GM21717 (cell line): ENCODE measurements around the gene SLC7A9.
"Not testable (repeated sequence)": the region's sequence is repeated elsewhere in the genome, so short reads cannot be mapped to it uniquely, and the experiment has no call there.

Source experiments
- ATAC-seq: cut with Tn5 transposase; IDR thresholded peaks from one replicate; pipeline ENCODE4 v1.9.1; 2021; ENCODE audit warnings: mild to moderate bottlenecking, moderate library complexity; ENCODE audit not compliant: unreplicated experiment

Gene SLC7A9

GRCh38 chr19:32886241-32886640 lies 16.7 kb upstream of the SLC7A9 start:
- ATAC-seq, result no peak

- ATAC-seq, result not testable (repeated sequence)
These were observed 15.7 kb upstream of the SLC7A9 start for GRCh38 chr19:32885255-32885654.

DNA sequence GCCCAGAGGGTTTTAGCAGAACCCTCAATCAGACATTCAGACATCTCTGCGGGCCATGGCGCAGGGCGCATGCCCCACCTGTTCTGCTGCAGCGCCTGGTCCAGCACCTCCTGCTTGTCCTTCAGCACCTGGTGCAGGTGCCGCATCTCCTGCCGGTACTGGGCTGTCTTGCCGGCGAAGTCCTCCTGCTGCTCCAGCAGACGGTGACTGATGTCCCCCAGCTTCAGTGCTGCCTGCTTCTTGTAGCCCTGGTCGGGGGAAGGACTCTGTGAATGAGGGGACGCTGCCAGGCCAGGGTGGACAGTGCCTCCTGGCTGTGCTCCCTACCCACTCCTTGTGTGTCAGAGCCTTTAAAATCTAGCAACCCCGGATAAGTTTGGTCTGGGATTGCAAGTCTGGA lies 12.2 kb upstream of the SLC7A9 start:
- ATAC-seq, result no peak

DNA sequence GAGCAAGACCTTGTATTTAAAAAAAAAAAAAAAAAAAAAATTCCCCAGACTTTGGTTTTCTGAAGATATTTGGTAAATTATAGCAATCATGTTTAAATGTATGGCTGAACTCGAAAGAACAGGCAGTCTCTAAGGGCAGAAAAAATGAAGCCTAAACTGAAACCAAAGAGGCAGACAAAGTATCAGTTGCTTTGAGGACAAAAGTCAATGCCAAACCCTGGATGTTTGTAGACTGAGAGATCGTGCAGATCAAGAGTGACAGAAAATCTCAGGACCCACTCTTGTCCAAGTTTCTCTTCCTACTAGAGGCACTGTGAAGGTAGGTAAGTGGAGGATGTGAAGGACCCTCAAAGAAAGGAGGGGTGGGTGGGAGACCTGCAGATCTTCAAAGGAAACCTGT lies 11.1 kb upstream of the SLC7A9 start:
- no peak for ATAC-seq

DNA sequence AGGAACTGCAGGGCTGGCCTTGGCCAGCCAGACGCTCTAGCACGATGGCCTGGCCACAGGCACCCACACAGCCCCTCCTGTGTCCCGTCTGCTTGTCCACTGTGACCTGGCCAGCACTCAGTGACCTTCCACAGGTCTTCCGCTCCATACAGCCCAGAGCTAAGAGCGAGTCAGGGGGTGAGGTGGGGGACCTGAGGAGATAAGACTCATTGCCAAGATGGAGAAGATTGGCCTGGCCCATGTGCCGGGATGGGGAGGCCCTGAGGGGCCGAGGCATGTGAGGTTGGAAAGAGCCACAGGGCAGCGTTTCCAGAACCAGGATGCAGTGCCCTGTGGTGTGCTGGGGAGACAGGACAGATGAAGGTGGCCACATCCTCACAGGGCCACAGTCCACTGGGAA lies 10.2 kb upstream of the SLC7A9 start:
- no peak for ATAC-seq

GRCh38 chr19:32878988-32879387 lies 9.4 kb upstream of the SLC7A9 start:
- ATAC-seq, result no peak

- ATAC-seq, result no peak
These were observed 8.6 kb upstream of the SLC7A9 start for GRCh38 chr19:32877977-32878745.

- ATAC-seq, result no peak
These were observed 7.9 kb upstream of the SLC7A9 start for GRCh38 chr19:32877323-32877912.

GRCh38 chr19:32876919-32877285 lies 7.3 kb upstream of the SLC7A9 start:
- ATAC-seq, result no peak

GRCh38 chr19:32876236-32876918 lies 6.8 kb upstream of the SLC7A9 start:
- no peak for ATAC-seq

- ATAC-seq, result no peak
These were observed 5.9 kb upstream of the SLC7A9 start for GRCh38 chr19:32875428-32875827.

DNA sequence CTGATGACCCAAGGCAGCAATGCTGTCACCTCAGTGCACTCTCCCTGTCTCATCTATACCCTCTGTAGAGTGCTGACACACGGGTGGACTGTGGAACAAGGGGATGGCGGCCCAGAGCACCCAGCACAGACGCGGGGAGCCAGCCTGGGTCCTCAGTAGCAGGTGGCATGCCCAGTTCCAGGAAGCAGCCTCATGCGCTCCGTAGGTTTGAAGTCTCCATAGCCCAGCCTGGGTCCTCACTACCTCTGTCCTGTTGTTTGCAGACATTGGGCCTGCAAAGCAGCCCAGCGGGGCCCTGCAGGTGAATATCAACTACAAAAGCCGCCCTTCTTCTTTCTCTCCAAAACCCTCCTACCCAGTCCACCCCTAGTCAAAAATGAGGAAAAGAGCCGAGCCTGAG lies 5.0 kb upstream of the SLC7A9 start:
- no peak for ATAC-seq

DNA sequence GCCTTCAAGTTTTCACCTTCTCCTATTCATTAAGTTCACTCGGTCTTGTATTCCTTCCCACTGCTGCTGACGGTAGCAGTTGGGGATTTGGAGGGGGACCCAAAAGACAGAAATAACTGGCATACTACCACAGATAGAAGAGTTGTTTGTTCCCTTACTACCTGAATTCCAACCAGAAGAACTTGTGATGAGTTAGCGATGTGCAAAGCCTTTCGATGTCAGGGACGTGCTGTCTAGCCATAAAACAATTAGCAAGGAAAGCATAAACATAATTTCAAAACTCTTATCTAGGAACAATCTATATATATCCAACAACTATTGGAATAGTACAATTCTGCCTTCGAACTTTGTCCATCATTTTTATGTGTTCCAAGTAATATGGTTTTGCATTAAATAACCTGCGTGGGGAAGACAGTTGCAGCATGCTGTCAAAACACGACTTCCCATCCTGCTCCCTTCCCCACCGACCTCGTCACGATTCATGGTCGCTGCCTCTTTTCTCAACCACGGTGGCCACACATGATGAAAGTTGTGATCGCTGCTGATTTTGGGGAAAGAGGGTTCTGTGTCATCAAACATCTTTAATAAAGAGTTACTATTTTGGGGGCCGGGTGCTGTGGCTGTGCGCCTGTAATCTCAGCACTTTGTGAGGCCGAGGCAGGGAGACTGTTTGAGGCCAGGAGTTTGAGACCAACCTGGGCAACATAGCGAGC lies 3.8 kb upstream of the SLC7A9 start:
- ATAC-seq, result no peak

DNA sequence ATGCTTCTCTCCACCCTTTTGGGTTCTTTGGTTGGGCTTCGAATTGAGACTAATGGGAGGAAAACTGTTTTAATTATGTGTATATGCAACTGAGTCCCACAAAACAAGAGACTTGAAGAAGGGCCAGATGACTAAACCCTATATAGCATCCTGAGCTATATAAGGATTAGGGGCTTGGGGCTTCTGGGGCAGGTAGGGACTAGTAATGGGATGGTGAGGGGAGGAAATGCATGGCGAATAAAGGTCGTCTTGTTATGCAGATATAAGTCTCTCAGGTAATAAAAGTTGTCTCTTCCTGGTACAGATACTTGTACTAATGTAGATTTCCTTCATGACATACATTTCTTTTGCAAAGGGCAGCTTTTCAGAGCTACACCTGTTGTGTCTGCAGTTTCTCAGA lies 2.8 kb upstream of the SLC7A9 start:
- ATAC-seq, result no peak

DNA sequence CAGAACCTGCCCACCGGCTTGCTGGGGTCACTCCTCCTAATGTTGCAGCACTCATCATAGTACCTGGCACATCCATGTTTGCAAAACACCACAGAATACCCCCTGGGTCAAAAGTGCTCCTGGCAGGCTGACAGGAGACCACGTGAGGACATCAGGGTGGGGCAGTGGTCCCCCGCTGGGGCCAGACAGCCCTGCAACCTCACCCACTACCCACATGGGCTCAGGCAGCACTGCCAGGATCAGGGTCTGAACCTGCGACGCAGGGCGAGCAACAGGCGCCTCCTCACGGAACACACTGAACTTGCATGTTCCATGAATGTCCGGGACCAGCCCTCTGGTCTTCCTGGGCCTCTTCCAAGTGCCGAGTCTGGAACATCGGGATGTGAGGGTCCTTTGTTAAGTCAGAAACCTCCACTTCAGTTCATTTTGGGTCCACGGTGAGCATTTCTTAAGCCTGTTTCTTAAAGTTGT lies 1.4 kb upstream of the SLC7A9 start:
- no peak for ATAC-seq

- ATAC-seq, result no peak
These were observed 503 bp upstream of the SLC7A9 start for GRCh38 chr19:32869966-32870573.

- no peak for ATAC-seq
These were observed 1.2 kb downstream of the SLC7A9 start for GRCh38 chr19:32868206-32868950.

GRCh38 chr19:32867436-32867835 lies 2.1 kb downstream of the SLC7A9 start:
- not testable (repeated sequence) for ATAC-seq

- ATAC-seq, result no peak
These were observed 2.9 kb downstream of the SLC7A9 start for GRCh38 chr19:32866564-32867265.

DNA sequence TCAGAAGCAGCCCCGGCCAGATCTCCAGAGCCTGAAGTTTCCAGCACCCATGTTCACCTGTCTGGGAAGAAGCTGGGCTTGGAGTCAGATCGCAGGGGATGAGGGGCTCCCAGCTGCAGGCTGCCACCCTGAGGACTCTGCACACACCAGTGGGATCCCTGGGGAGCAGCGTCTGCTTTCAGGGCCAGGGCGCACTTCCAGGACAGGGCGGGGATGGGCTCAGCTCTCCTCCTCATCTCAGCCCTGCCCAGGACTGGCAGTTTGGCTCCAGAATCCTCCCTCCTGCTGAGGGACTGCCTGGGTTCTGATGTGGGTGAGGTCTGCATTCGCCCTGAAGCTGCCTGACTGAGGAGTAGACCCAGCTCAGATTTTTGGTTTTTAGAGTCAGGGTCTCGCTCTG lies 3.5 kb downstream of the SLC7A9 start:
- no peak for ATAC-seq
